ENCODE results near the gene VAV2.

- no peak for TF ChIP-seq POLR2A (IDR thresholded peaks at IDR 0.05)
- TF ChIP-seq CTCF (IDR thresholded peaks at IDR 0.05): no peak
- TF ChIP-seq EP300 (IDR thresholded peaks at IDR 0.05): no peak
- TF ChIP-seq POLR2AphosphoS5 (IDR thresholded peaks at IDR 0.05): no peak
These were observed 189.0 kb downstream of the VAV2 start for GRCh38 chr9:133803028-133803585.

Data from sigmoid colon (tissue), 4 donors.